Activated CD4-positive, alpha-beta T cell treated with anti-CD3 and anti-CD28 coated beads, Interleukin-2, Interleukin-4, amounts not matched to agents 100 ng/mL and 50 ng/mL, durations not matched to agents 16 hours and 8 hours (primary cell): Measurements from ENCODE around the gene OSER1.

Source experiments
- DNase-seq: peaks from one replicate; pipeline ENCODE4 v3.0.0-alpha.2; 2020; ENCODE audit warnings: low spot score

OSER1 gene

GRCh38 chr20:44174996-44175765 is 35.4 kb downstream of the OSER1 start:
- no peak for DNase-seq

GRCh38 chr20:44173846-44174245 is 36.7 kb downstream of the OSER1 start:
- DNase-seq: no peak

- no peak for DNase-seq
Observed at GRCh38 chr20:44173116-44173515, 37.5 kb downstream of the OSER1 start.

- no peak for DNase-seq
Observed at GRCh38 chr20:44172572-44172950, 38.0 kb downstream of the OSER1 start.

GRCh38 chr20:44171775-44172571 is 38.6 kb downstream of the OSER1 start:
- no peak for DNase-seq

- DNase-seq: no peak
Observed at GRCh38 chr20:44170816-44171410, 39.7 kb downstream of the OSER1 start.

- no peak for DNase-seq
Observed at GRCh38 chr20:44167736-44168135, 42.8 kb downstream of the OSER1 start.

- no peak for DNase-seq
Observed at GRCh38 chr20:44166477-44166876, 44.1 kb downstream of the OSER1 start.

- no peak for DNase-seq
Observed at GRCh38 chr20:44166008-44166407, 44.6 kb downstream of the OSER1 start.

- no peak for DNase-seq
Observed at GRCh38 chr20:44160133-44160532, 50.4 kb downstream of the OSER1 start.

GRCh38 chr20:44159711-44160110 is 50.9 kb downstream of the OSER1 start:
- no peak for DNase-seq

GRCh38 chr20:44159125-44159524 is 51.4 kb downstream of the OSER1 start:
- no peak for DNase-seq

- DNase-seq: no peak
Observed at GRCh38 chr20:44157061-44157460, 53.5 kb downstream of the OSER1 start.

- DNase-seq: no peak
Observed at GRCh38 chr20:44154521-44155001, 56.0 kb downstream of the OSER1 start.

GRCh38 chr20:44153636-44154043 is 56.9 kb downstream of the OSER1 start:
- DNase-seq: no peak

GRCh38 chr20:44151621-44152416 is 58.8 kb downstream of the OSER1 start:
- DNase-seq: no peak

- DNase-seq: no peak
Observed at GRCh38 chr20:44146272-44146671, 64.3 kb downstream of the OSER1 start.
